ENCODE data around the gene ANKIB1.

Gene ANKIB1

GRCh38 chr7:92412745-92413144 lies 167.0 kb downstream of the ANKIB1 start:
- Histone ChIP-seq H3K27ac (no peak overlapping the region), H3K4me3 (no peak overlapping the region)
- TF ChIP-seq CTCF (IDR thresholded peaks at IDR 0.05) = no peak
- no peak for DNase-seq (ENCODE audit: low spot score)

GRCh38 chr7:92413550-92413949 lies 167.8 kb downstream of the ANKIB1 start:
- no peak overlapping the region for H3K4me3 ChIP-seq
- H3K27ac ChIP-seq = no peak overlapping the region
- no peak for TF ChIP-seq CTCF (IDR thresholded peaks at IDR 0.05)
- no peak for DNase-seq (ENCODE audit: low spot score)

DNA sequence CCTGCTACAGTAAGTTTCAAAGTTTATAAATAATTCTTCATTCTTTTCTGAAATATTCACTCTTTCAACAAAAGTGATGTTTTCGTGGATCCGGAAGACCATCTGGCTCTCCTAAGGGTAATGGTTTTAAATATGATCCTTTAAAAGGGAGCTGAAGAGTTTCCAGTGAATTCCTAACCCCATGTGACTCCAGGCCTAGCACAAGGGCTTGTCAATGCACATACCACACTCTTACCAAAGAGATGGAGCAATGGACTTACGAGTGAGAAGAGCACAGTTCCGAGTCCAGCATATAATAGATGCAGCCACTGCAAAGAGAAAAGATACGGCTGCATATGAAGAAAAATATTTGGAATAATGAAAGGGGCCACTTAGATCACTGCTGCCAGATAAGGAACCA lies 169.5 kb downstream of the ANKIB1 start:
- no peak for DNase-seq (ENCODE audit: low spot score)
- no peak for TF ChIP-seq CTCF (IDR thresholded peaks at IDR 0.05)
- Histone ChIP-seq H3K4me3 (no peak overlapping the region), H3K27ac (no peak overlapping the region)

DNA sequence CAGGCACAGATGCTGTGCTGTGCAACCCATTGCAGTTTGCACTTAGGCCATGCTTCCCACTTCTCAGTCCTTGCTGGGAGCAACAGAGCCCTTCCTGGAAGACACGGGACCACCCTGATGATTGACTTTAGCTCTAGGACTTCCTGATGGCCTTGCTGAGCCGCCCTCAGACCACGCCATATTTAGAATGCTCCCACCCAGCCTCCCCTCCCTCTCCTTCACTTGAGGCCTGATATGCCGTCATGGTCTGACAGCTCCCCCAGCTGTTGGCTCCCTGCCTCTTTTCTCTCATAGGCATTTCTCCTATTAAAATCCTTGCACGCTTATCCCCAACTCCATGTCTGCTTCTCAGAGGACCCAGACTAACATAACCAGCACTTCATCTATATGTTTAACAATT lies 172.1 kb downstream of the ANKIB1 start:
- no peak for TF ChIP-seq CTCF (IDR thresholded peaks at IDR 0.05)
- Histone ChIP-seq H3K27ac (no peak overlapping the region), H3K4me3 (no peak overlapping the region)
- no peak for DNase-seq (ENCODE audit: low spot score)

GRCh38 chr7:92421676-92422435 lies 176.1 kb downstream of the ANKIB1 start:
- H3K27ac ChIP-seq = no peak overlapping the region
- no peak for DNase-seq (ENCODE audit: low spot score)
- H3K4me3 ChIP-seq = no peak overlapping the region
- no peak for TF ChIP-seq CTCF (IDR thresholded peaks at IDR 0.05)

DNA sequence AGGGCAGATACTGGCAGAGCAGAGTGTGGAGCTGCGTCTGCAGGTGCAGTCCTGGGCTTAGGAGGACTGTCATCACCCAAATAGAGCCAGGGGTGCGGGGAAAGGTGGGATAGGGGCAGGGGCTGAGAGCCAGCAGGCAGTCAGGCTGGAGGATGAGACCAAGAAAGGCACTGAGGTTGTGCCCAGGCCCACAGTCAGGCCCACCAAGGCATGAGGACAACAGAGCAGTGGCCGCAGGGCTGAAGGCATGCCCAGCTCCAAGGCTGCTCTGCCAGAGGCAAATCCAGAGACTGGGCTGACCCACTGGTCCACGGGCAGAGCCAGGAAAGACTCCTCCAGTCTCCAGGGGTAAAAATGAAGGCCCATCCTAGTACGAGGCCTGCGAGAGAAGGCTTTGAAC lies 177.2 kb downstream of the ANKIB1 start:
- TF ChIP-seq CTCF (IDR thresholded peaks at IDR 0.05) = no peak
- no peak for DNase-seq (ENCODE audit: low spot score)
- Histone ChIP-seq H3K4me3 (no peak overlapping the region), H3K27ac (no peak overlapping the region)

GRCh38 chr7:92423710-92424131 lies 177.9 kb downstream of the ANKIB1 start:
- no peak overlapping the region for H3K27ac ChIP-seq
- DNase-seq (ENCODE audit: low spot score) = no peak
- peak overlapping the region; percentile 16 for H3K4me3 ChIP-seq
- no peak for TF ChIP-seq CTCF (IDR thresholded peaks at IDR 0.05)
